ENCODE measurements around the gene NWD2. TPM values are rescaled to one million over a fixed set of nuclear protein-coding genes. Genes with fewer than 3 reads are reported as not detected.

The NWD2 gene
- total and polyA plus RNA-seq, 2 experiments from 2014 or later, result not detected

- Histone ChIP-seq H3K27ac (no peak overlapping the region), H3K27me3 (replicated peaks; ENCODE audit: insufficient read depth) (peaks cover 6% of the 10 kb centered on the region; the same call in 1 of the 2 replicates), H3F3A (ENCODE audit: insufficient read depth) (no peaks in the 10 kb centered on the region), H4K20me1 (ENCODE audit: insufficient read depth) (no peaks in the 10 kb centered on the region), H3K4me3 (no peak overlapping the region), H3K9me3 (ENCODE audit: low read depth) (no peaks in the 10 kb centered on the region), H3K4me2 (ENCODE audit: unreplicated experiment) (no peak overlapping the region), H3K9ac (no peak overlapping the region), H3K36me3 (ENCODE audit: low read depth) (no peaks in the 10 kb centered on the region), H3K4me1 (ENCODE audit: insufficient read depth) (no peaks in the 10 kb centered on the region), H3K79me2 (ENCODE audit: insufficient read depth) (no peaks in the 10 kb centered on the region), H3K9me2 (ENCODE audit: insufficient read depth) (no peaks in the 10 kb centered on the region), H2AFZ (no peak overlapping the region)
- 0 to 2% methylated on average over 1 of the region's 1 CpG for WGBS, 2 experiments (ENCODE audit: low coverage in 1 of 2, low lambda C conversion rate in 2 of 2, missing lambda C conversion rate in 2 of 2)
- TF ChIP-seq EZH2 (IDR thresholded peaks at IDR 0.05; ENCODE audit: insufficient read depth, poor library complexity, severe bottlenecking), result no peak
- no peak for TF ChIP-seq EZH2phosphoT487 (IDR thresholded peaks at IDR 0.05; ENCODE audit: insufficient read depth, low read depth)
- DNase-seq, result no peak
- in situ Hi-C loops (cut with MboI), result loop anchor here (25.0 kb wide), 1 partner anchor 316 kb away; no protein-coding TSS in a partner anchor
Measured at GRCh38 chr4:37471093-37471492, 226.6 kb downstream of the NWD2 start.

GRCh38 chr4:37471971-37472370 lies 227.4 kb downstream of the NWD2 start:
- Histone ChIP-seq H2AFZ (no peak overlapping the region), H4K20me1 (ENCODE audit: insufficient read depth) (no peaks in the 10 kb centered on the region), H3K4me1 (ENCODE audit: insufficient read depth) (no peaks in the 10 kb centered on the region), H3K9ac (no peak overlapping the region), H3K4me3 (no peak overlapping the region), H3K36me3 (ENCODE audit: low read depth) (no peaks in the 10 kb centered on the region), H3K27me3 (replicated peaks; ENCODE audit: insufficient read depth) (peaks cover 6% of the 10 kb centered on the region; the same call in 1 of the 2 replicates), H3K27ac (no peak overlapping the region), H3F3A (ENCODE audit: insufficient read depth) (no peaks in the 10 kb centered on the region), H3K4me2 (ENCODE audit: unreplicated experiment) (no peak overlapping the region), H3K79me2 (ENCODE audit: insufficient read depth) (no peaks in the 10 kb centered on the region), H3K9me3 (ENCODE audit: low read depth) (no peaks in the 10 kb centered on the region), H3K9me2 (ENCODE audit: insufficient read depth) (no peaks in the 10 kb centered on the region)
- in situ Hi-C loops (cut with MboI), result loop anchor here (25.0 kb wide), 1 partner anchor 315 kb away; no protein-coding TSS in a partner anchor
- no peak for TF ChIP-seq EZH2 (IDR thresholded peaks at IDR 0.05; ENCODE audit: insufficient read depth, poor library complexity, severe bottlenecking)
- no peak for TF ChIP-seq EZH2phosphoT487 (IDR thresholded peaks at IDR 0.05; ENCODE audit: insufficient read depth, low read depth)
- DNase-seq, result no peak
- WGBS, 2 experiments (ENCODE audit: low coverage in 1 of 2, low lambda C conversion rate in 2 of 2, missing lambda C conversion rate in 2 of 2), result 19 to 21% methylated on average over 5 of the region's 5 CpGs

- no peaks in the 10 kb centered on the region for H3K9me3 ChIP-seq (ENCODE audit: low read depth)
- 0 out of 2 replicates have a peak, but pooled peaks cover 6% of the 10 kb centered on the region for H3K27me3 ChIP-seq (replicated peaks; ENCODE audit: insufficient read depth)
- H3K4me2 ChIP-seq (ENCODE audit: unreplicated experiment), result no peak overlapping the region
- no peak for DNase-seq
- no peaks in the 10 kb centered on the region for H3K36me3 ChIP-seq (ENCODE audit: low read depth)
- no peak overlapping the region for H3K4me3 ChIP-seq
- no peak overlapping the region for H3K9ac ChIP-seq
- no peaks in the 10 kb centered on the region for H3K79me2 ChIP-seq (ENCODE audit: insufficient read depth)
- H3K4me1 ChIP-seq (ENCODE audit: insufficient read depth), result no peaks in the 10 kb centered on the region
- H2AFZ ChIP-seq, result no peak overlapping the region
- H3F3A ChIP-seq (ENCODE audit: insufficient read depth), result no peaks in the 10 kb centered on the region
- H4K20me1 ChIP-seq (ENCODE audit: insufficient read depth), result no peaks in the 10 kb centered on the region
- 55 to 66% methylated on average over 2 of the region's 2 CpGs for WGBS, 2 experiments (ENCODE audit: low coverage in 1 of 2, low lambda C conversion rate in 2 of 2, missing lambda C conversion rate in 2 of 2)
- in situ Hi-C loops (cut with MboI), result loop anchor here (25.0 kb wide), 1 partner anchor 313 kb away; no protein-coding TSS in a partner anchor
- TF ChIP-seq EZH2 (IDR thresholded peaks at IDR 0.05; ENCODE audit: insufficient read depth, poor library complexity, severe bottlenecking) (no peak), EZH2phosphoT487 (IDR thresholded peaks at IDR 0.05; ENCODE audit: insufficient read depth, low read depth) (no peak)
- H3K27ac ChIP-seq, result no peak overlapping the region
- no peaks in the 10 kb centered on the region for H3K9me2 ChIP-seq (ENCODE audit: insufficient read depth)
Measured at GRCh38 chr4:37473807-37474206, 229.3 kb downstream of the NWD2 start.

GRCh38 chr4:37475087-37475486 lies 230.5 kb downstream of the NWD2 start:
- H3K4me3 ChIP-seq, result no peak overlapping the region
- no peak for TF ChIP-seq EZH2 (IDR thresholded peaks at IDR 0.05; ENCODE audit: insufficient read depth, poor library complexity, severe bottlenecking)
- no peak for TF ChIP-seq EZH2phosphoT487 (IDR thresholded peaks at IDR 0.05; ENCODE audit: insufficient read depth, low read depth)
- 0 out of 2 replicates have a peak, but pooled peaks cover 5% of the 10 kb centered on the region for H3K27me3 ChIP-seq (replicated peaks; ENCODE audit: insufficient read depth)
- H3K4me1 ChIP-seq (ENCODE audit: insufficient read depth), result no peaks in the 10 kb centered on the region
- no peaks in the 10 kb centered on the region for H3F3A ChIP-seq (ENCODE audit: insufficient read depth)
- H3K4me2 ChIP-seq (ENCODE audit: unreplicated experiment), result no peak overlapping the region
- no peak overlapping the region for H3K27ac ChIP-seq
- 3 to 6% methylated on average over 1 of the region's 1 CpG for WGBS, 2 experiments (ENCODE audit: low coverage in 1 of 2, low lambda C conversion rate in 2 of 2, missing lambda C conversion rate in 2 of 2)
- in situ Hi-C loops (cut with MboI), result no loop called here
- H3K36me3 ChIP-seq (ENCODE audit: low read depth), result no peaks in the 10 kb centered on the region
- DNase-seq, result no peak
- no peaks in the 10 kb centered on the region for H3K79me2 ChIP-seq (ENCODE audit: insufficient read depth)
- no peak overlapping the region for H3K9ac ChIP-seq
- no peaks in the 10 kb centered on the region for H4K20me1 ChIP-seq (ENCODE audit: insufficient read depth)
- no peaks in the 10 kb centered on the region for H3K9me3 ChIP-seq (ENCODE audit: low read depth)
- H2AFZ ChIP-seq, result no peak overlapping the region
- no peaks in the 10 kb centered on the region for H3K9me2 ChIP-seq (ENCODE audit: insufficient read depth)

Data from GM23248 (cell line).